ENCODE measurements around the gene ORMDL3.
"Not testable (repeated sequence)": the region's sequence is repeated elsewhere in the genome, so short reads cannot be mapped to it uniquely, and the experiment has no call there.

The ORMDL3 gene

GRCh38 chr17:39923836-39924690 lies 3.3 kb downstream of the ORMDL3 start:
- DNase-seq: no peak

DNA sequence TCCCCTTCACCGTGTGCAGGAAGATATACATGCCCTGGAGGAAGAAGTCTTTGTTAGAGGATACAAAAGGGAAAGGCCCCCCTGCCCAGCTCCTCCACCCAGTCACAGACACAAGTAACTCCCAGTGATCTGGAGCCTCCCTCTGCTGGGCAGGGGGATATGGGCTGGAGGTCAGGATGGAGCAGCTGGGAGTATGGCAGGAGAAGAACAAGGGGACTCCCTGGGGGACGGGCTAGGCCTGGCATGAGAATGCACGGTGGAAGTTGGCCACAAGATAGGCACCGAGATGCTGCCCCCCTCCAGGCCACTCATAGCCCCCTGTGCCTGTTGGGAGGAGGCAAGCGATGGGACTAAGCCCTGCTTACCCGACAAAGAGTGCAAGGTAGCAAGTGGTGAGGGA lies 4.2 kb downstream of the ORMDL3 start:
- no peak for DNase-seq

- no peak for DNase-seq
These were observed 5.4 kb downstream of the ORMDL3 start for GRCh38 chr17:39922006-39922405.

DNA sequence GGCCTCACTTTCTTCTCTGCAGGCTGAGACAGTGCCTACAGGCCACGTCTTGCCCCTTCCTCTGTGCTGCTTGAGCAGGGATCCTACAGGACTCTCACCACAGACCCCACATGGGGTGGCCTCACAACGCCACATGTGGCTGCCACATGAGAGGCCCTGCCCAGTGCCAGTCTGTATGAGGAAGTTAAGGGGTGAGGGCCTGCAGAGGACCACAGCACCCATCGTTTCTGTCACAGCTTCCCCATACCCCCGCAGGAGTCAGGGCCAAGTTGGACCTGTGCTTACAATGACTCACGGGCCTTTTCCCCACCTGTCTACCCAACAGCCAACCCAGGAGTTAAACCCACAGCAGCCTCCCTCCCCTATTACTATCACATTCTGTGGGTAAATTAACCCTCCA lies 6.1 kb downstream of the ORMDL3 start:
- DNase-seq: no peak

- no peak for DNase-seq
These were observed 6.9 kb downstream of the ORMDL3 start for GRCh38 chr17:39920218-39921210.

- no peak for DNase-seq
These were observed 8.2 kb downstream of the ORMDL3 start for GRCh38 chr17:39919087-39919683.

DNA sequence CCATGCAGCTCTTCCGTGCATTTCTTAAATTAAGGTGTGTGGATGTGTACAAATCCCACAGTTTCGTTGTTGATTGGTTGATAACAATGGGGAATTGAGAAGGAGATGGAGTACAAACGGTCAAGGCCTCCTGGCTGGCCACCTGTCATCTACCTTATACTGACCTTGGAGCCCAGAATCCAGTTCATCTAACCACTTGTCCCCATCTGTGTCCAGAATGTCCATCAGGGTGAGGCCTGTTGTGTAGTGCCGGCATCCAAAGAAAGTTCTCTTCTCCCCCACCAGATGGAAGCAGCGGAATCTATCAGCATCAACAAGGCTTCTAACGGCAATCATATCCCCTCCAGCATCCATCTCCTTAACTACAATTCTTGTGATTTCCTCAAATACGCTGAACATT lies 10.5 kb downstream of the ORMDL3 start:
- no peak for DNase-seq

DNA sequence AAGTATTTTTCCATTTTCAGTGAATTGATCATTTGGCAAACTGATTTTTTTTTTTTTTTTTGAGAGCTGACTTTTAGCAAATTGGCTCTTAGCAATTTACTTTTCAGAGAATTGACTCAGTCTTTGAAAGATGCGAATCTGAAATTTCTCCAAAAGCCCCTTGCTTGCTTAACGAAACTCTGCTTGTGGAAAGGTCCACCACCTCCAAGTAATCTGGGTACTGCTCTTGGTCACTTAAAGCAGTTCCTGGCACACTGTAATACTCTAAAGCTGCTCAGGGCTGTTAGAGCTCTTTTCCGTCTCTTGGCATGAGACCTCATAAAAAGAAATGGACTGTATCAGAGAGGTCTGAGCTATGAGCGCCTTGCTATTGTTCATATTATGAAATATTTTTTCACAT lies 11.8 kb downstream of the ORMDL3 start:
- peak in 1 of 5 experiments; percentile 45 for DNase-seq

DNA sequence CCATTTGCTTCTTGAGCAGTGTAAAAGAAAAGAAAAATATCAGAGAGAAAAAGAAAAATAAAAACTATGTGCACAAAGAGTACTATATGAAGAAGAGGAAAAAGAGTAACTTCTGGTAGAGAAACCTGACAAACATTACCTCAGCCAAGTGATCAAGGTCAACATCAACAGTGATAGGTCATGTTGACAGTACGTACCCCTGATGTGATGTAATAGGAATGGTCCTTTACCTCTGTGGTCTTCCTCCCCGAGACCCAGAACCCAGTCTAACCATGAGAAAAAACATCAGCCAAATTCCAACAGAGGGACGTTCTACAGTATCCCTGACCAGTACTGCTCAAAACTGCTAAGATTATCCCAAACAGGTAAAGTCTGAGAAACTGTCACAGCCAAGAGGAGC lies 13.4 kb downstream of the ORMDL3 start:
- no peak for DNase-seq

GRCh38 chr17:39908789-39909352 lies 18.5 kb downstream of the ORMDL3 start:
- DNase-seq: no peak

DNA sequence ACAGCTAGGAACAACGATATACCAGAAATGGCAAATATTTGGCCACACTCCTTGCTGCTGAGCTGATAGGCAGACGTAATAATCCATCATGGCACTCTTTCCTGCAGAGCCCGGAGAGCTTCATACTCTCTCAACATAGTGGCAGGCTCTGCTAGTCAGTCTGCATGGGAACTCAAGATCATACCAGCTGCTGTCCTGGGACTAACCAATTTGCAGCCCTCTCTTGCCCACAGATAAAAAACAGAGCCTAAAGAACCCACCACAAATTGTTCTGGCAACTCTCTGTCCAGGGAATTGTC lies 22.5 kb downstream of the ORMDL3 start:
- DNase-seq: no peak

GRCh38 chr17:39903158-39903884 lies 24.1 kb downstream of the ORMDL3 start:
- peak in 1 of 5 experiments; percentile 72 for DNase-seq

DNA sequence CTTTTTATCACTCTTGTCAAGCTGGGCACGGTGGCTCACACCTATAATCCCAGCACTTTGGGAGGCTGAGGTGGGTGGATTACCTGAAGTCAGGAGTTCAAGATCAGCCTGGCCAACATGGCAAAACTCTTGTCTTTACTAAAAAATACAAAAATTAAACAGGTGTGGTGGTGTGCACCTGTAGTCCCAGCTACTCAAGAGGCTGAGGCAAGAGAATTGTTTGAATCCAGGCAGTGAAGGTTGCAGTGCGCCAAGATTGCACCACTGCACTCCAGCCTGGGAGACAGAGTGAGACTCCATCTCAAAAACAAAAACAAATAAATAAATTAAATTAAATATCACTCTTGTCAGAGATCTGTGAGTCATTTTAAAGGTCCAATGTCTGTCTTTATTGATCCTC lies 25.4 kb downstream of the ORMDL3 start:
- not testable (repeated sequence) for DNase-seq

GRCh38 chr17:39899215-39899614 lies 28.2 kb downstream of the ORMDL3 start:
- DNase-seq: no peak

DNA sequence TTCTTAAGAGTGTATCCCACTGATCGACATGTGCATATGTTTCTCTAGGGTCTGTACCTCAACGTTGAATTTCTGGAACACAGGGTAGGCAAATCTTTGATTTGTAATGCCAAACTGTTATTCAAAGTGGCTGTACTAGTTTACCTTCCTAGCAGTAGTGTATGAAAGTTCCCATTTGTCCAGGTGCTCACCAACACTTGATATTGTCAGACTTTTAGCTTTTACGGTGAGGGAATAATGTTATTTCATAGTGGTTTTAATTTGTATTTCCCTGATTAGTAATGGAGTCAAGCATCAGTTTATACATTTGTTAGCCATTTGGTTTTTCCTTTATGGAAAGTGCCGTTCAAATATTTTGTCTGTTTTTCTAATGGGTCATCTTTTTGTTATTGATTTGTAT lies 29.3 kb downstream of the ORMDL3 start:
- DNase-seq: no peak

DNA sequence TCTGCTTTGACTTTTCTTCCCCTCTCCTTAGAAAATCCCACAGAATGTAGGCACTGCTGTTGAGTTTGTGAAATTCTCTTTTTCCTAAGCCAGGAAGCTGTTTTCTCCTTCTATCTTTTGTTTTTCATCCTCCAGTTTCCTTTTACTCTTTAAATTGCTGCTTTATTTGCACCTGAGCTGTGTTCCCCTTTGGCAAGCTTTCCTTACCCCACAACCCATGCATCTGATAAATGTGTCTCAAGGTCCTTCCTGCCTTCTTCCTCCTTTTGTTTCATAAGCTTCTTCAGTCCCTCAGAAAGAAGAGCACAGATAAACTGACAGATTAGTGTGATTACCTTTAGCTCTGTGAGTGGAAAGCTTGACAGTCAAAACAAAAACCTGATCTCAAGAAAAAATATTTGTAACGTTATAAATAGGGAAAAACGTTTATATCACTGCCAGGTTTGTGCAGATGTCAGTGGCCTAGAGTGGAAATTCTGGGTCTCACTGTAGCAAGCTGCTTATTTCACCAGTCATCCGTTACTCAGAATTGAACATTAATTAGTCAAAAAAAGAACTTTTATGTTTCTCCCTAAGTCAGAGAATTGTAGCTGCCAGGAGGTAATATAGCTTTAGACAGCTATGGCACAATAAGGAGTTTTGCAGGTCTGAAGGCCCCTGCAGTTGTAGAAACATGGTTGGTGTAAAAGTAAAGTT lies 32.6 kb downstream of the ORMDL3 start:
- DNase-seq: peak in 1 of 5 experiments; percentile 38

- DNase-seq: no peak
These were observed 38.2 kb downstream of the ORMDL3 start for GRCh38 chr17:39889200-39889599.

DNA sequence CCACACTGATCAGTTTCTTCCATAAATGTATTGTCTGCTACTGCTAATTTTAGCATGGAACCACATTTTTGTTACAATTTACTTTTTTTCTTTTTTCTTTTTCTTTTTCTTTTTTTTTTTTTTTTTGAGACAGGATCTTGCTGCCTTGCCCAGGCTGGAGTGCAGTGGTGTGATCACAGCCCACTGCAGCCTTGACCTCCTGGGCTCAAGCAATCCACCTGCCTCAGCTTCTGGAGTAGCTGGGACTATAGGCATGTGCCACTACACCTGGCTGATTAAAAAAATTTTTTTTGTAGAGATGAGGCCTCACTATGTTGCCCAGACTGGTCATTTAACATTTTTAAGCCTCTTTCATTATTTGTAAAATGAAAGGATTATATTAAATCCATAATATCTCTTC lies 40.3 kb downstream of the ORMDL3 start:
- DNase-seq: no peak

- not testable (repeated sequence) for DNase-seq
These were observed 41.3 kb downstream of the ORMDL3 start for GRCh38 chr17:39886102-39886501.

DNA sequence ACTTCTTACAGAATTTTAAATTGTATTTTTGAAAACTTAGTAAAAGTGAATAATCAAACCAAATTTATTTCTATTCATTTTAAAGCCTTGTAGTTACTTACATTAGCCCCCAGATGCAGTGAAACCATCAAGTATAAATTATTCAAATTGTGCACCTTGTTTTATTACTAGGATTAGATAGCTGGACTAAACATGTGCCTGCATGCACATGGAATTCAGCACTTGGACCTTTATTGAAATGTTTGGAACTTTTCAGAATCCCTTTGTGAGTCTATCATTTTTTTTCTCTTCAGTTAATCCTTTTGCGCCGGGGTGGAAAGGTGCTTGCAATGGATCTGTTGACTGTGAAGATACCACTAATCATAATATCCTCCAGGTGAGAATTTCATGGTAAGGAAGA lies 54.6 kb downstream of the ORMDL3 start:
- DNase-seq: no peak

DNA sequence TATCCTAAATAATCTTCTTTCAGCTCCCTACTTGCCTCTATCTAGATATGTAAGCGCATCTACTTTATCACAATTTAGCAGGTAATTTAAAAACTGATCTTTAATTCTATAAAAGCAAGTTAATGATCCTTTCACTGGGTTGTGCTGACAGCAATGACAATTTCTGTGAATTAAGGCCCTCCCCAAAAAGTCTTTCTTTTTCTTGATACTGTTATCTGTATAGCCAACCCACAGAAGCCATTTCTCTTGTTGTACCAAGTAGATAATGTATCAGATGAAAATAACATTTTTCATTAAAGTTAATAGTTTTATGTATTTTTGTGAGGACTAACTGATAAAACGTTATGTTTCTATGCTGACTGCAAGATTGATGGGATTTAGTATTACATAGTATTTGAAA lies 55.6 kb downstream of the ORMDL3 start:
- no peak for DNase-seq

All from T-helper 2 cell (primary cell).